GM13976 (cell line): Measurements from ENCODE around the gene MAPK8IP2.

Experiments
- DNase-seq: peaks from one replicate; pipeline ENCODE4 v3.0.0; 2012; ENCODE audit warnings: low spot score
- CTCF ChIP-seq: IDR thresholded peaks from 2 replicates; pipeline ENCODE4 v1.5.1; 2012; ENCODE audit warnings: borderline replicate concordance, mild to moderate bottlenecking; ENCODE audit not compliant: insufficient read depth; ENCODE audit errors: extremely low read depth, missing control alignments, control extremely low read depth
- in situ Hi-C: fragments of 300-500 bp; cut with MboI; formaldehyde crosslinking; loops from one replicate; pipeline ENCODE4 v1.12.0; 2022; ENCODE audit warnings: low sequenced_read_pairs, mixed read lengths, inconsistent platforms; ENCODE audit not compliant: unreplicated experiment

Gene MAPK8IP2

DNA sequence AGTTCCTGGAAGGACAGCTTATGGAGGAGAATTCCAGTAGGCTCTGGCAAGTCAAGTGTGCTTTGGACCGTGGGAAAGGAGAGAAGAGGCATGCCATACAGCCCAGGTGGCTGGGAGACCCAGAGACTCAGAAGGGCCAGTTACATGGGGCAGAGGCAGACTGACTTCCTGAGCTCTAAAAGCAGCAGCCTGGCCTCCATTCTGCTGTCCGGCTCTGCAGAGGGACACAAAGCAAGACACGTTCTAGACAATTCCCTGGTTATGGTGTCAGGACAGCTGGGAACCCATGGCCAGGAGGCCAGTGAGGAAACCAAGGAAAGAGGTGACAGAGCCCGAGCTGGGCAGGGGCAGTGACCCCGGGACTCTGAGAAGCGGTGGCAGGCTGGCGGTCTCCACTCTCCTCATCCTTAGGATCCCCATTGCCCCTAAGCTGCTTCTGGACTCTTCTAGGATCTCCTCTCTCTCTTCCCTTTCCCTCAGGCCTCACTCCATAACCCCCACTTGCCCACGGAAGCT is 25.1 kb upstream of the MAPK8IP2 start:
- in situ Hi-C loops, result no loop called here
- TF ChIP-seq CTCF, result no peak
- DNase-seq, result no peak

DNA sequence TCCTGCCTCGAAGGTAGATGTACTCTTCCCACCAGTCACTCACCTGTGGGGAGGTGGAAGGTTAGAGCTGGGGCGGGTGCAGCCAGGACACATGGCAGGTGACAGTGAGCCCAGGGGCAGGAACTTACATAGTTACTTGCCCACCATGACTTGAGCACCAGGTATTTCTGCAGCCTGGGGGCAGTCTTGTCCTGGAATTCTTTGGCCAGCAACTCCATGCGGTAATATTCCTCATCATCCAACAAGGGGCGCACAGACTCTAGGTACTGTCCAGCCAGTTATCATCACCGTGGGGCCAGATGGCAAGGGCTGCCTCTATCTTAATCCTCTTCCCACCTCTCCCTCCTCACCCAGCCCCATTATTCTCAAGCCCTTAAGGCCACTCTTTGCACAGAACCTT is 24.5 kb upstream of the MAPK8IP2 start:
- no peak for TF ChIP-seq CTCF
- DNase-seq, result no peak
- in situ Hi-C loops, result no loop called here

DNA sequence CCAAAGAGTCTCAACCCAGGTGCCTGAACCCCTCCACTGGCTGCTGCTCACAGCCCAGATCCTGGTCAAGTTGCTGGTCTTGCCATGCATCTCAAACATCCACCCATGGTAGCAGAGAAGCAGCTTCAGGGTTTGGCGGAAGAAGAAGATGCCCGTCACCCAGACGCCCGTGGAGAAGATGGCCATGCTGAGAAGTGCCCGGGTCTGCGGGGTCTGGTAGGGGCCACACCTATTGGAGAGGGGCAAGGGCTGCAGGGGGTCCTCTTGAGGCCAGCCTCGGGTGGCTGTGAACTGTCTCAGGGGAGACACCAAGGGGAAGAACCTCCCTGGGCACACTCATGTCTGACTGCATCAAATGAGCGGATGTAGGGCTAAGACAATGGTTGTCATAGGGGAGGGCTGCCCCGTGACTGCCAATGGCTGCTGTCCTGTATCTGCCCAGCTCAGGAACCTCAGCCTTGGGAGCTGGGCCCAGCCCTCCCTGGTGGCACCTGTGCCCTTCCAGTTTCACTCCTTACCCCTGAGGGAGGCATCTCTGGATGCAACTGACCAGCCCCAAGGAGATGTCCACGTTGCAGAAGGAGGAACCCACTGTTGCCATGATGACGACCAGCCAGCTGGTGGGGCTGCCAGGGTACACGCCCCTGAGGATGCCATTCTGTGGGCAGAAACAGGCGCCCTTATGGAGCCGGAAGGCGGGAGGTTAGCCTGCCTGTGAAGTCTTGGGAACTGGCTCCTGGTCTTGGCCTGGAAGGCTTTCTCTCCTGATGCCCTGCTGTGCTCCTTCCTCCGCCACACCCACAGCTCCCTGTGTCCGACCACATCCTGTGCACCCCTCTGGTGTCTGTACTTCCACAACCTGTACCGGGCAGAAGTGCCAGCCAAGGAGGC is 23.5 kb upstream of the MAPK8IP2 start:
- no peak for TF ChIP-seq CTCF
- in situ Hi-C loops, result no loop called here

GRCh38 chr22:50577697-50577986 is 23.0 kb upstream of the MAPK8IP2 start:
- DNase-seq, result no peak
- in situ Hi-C loops, result no loop called here
- no peak for TF ChIP-seq CTCF

More for the DNA sequence above, 23.5 kb upstream of the MAPK8IP2 start:
- DNase-seq, result no peak

DNA sequence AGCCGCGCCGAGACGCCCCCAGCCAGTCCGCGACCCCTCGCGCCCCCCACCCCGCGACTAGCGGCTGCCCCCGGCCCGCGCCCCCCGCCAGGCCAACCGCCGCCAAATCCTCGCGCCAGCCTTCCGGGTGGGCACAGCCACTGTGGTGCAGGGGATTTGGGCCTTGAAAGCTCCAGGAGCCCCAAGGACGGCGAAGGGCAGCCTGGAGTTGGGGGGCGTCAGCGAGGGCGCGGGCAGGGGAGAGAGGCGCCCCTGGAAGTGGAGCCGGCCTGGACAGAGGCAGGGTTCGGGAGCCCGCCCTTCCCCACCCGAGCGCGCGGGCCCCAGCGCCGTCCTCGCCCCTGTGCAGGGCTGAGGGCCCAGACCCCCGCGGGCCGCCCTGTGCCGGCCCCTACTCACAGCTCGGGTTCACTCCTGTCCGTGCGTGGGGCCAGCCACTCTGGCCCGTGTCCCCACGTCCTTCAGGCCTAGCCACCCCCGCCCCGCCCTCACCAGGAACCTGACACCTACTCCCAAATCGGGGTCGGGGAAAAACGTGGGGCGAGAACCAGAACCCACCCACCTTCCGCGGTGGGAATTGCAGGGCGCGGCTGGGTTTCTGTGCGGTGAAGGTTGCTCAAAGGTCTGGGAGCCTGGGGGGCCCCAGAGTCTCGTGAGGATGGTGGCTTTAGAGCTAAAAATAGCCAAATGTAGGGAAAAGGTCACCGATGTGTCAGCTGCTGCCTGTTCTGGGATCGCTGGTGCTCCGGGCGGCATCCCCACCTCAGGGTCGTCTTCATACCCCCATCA is 22.4 kb upstream of the MAPK8IP2 start, which contains the start of gene CPT1B:
Gene CPT1B, minus strand, starts transcription at position 441 of the 789 bp plus-strand sequence. CDS start 512 bp downstream, outside the sequence.
- in situ Hi-C loops, result no loop called here
- no peak for TF ChIP-seq CTCF
- DNase-seq, result no peak

DNA sequence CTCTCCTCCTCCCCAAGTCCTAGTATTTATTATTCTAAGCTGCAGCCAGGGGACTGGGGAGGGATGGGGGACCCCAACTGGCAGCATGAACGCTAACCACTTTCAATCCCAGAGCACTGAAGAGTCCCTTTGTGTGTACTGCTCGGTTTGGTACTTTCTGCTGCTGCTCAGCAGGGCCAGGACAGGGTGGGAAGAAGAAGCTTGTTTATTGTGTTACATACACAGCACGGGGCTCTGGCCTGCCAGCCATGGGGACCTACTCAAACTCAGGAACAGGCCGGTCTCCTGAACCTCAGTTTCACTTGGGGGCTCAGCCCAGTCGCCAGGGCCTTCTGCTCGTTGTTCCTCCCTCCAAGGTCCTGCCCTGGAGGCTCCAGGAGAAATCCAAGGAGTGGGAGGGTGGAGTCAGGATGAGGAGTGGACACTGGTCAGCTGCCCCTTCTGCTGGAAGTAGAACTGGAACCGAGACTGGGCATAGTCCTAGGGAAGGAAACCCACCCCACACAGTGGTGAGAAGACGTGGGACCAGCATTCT is 21.8 kb upstream of the MAPK8IP2 start:
- in situ Hi-C loops, result no loop called here
- no peak for DNase-seq
- TF ChIP-seq CTCF, result no peak
